A549 (cell line): ENCODE measurements around the gene CEMP1. TPM values are rescaled to one million over a fixed set of nuclear protein-coding genes. Genes with fewer than 3 reads are reported as not detected.

Source experiments
- ATAC-seq, 2 experiments: fragments of 200-7000 bp in 1 of 2; fragments of >200 bp in 1 of 2; cut with Nextera tagmentation in 1 of 2; cut with Tn5 transposase in 1 of 2; 3 replicates each; pipeline versions ENCODE4 v1.8.0 to v1.9.1; 2018 to 2020; ENCODE audit warnings: mild to moderate bottlenecking in 1 of 2, moderate library complexity in 1 of 2
- CTCF ChIA-PET: fragments of 300-600 bp; sonication (Branson Sonifier 250); formaldehyde crosslinking; extraction: SDS; loops from one replicate; lab custom pipeline; 2021; ENCODE audit warnings: antibody characterized with exemption, inconsistent platforms; lab: Yijun Ruan, JAX
- POLR2A ChIA-PET: fragments of 350-600 bp; formaldehyde crosslinking; extraction: SDS; loops from one replicate; lab custom pipeline; 2021; ENCODE audit warnings: antibody characterized with exemption, inconsistent platforms; lab: Yijun Ruan, JAX
- DNase-seq, 2 experiments: peaks; one replicate each; pipeline versions ENCODE4 v3.0.0 to v3.0.0-alpha.2; 2011 to 2016; ENCODE audit warnings: low read depth in 1 of 2, low spot score in 1 of 2
- FAIRE-seq: peaks from 2 replicates; lab custom pipeline; 2011; peaks lifted over from hg19 to GRCh38; lab: Jason Lieb, UNC
- H3K27ac ChIP-seq, 2 experiments: fragments of >200 bp; sonication (Bioruptor Twin); formaldehyde crosslinking; 3 replicates each; pipeline ENCODE4 v1.5.1; 2016 to 2017
- H3K4me1 ChIP-seq: fragments of >200 bp; sonication (Bioruptor Twin); formaldehyde crosslinking; 3 replicates; pipeline ENCODE4 v1.6.1; 2016
- H3K4me2 ChIP-seq: fragments of >200 bp; sonication (Bioruptor Twin); formaldehyde crosslinking; 3 replicates; pipeline ENCODE4 v1.6.1; 2016
- H3K4me3 ChIP-seq: fragments of >200 bp; sonication (Bioruptor Twin); formaldehyde crosslinking; 3 replicates; pipeline ENCODE4 v1.5.1; 2016
- H3K9me3 ChIP-seq: fragments of >200 bp; sonication (Bioruptor Twin); formaldehyde crosslinking; 3 replicates; pipeline ENCODE4 v1.6.1; 2016
- ESRRA ChIP-seq: fragments of 150-350 bp; IDR thresholded peaks from 2 replicates; pipeline ENCODE4 v1.6.1; 2014; ENCODE audit warnings: mild to moderate bottlenecking, low read length, borderline replicate concordance
- HDAC2 ChIP-seq: fragments of 200-600 bp; sonication (generic); IDR thresholded peaks from 2 replicates; pipeline ENCODE4 v1.6.1; 2016
- HEYL ChIP-seq: fragments of 250-450 bp; sonication (Bioruptor Pico); IDR thresholded peaks from 2 replicates; pipeline ENCODE4 v1.8.0; 2021; ENCODE audit warnings: mild to moderate bottlenecking, moderate library complexity
- MAFK ChIP-seq: fragments of 450-650 bp; IDR thresholded peaks from 2 replicates; pipeline ENCODE4 v1.6.1; 2014; ENCODE audit not compliant: partially characterized antibody
- PHF8 ChIP-seq: fragments of 200-600 bp; sonication (generic); IDR thresholded peaks from 2 replicates; pipeline ENCODE4 v1.6.1; 2016; ENCODE audit warnings: low read depth, mild to moderate bottlenecking, antibody characterized with exemption, moderate library complexity, borderline replicate concordance
- POLR2AphosphoS2 ChIP-seq: conservative IDR thresholded peaks from 2 replicates; pipeline ENCODE4 v1.6.1; 2012; ENCODE audit warnings: low read length, improper control_type of control experiment, inconsistent platforms
- RNF2 ChIP-seq: fragments of 200-600 bp; sonication (generic); IDR thresholded peaks from 2 replicates; pipeline ENCODE4 v1.6.1; 2016; ENCODE audit warnings: low read depth, mild to moderate bottlenecking, antibody characterized with exemption, moderate library complexity, borderline replicate concordance
- SMC3 ChIP-seq: fragments of >200 bp; sonication (Bioruptor Twin); formaldehyde crosslinking; IDR thresholded peaks from 3 replicates; pipeline ENCODE4 v1.6.1; 2018; ENCODE audit warnings: inconsistent platforms
- ZNF302 ChIP-seq: fragments of 250-450 bp; sonication (Bioruptor Pico); IDR thresholded peaks from 2 replicates; pipeline ENCODE4 v1.9.0; 2021; ENCODE audit warnings: inconsistent platforms, mild to moderate bottlenecking, moderate library complexity
- whole genome bisulfite sequencing: methylation state at CpG from one replicate; pipeline ENCODE4 v1.1.6; 2017; ENCODE audit errors: missing lambda C conversion rate; 5-methylcytosine and 5-hydroxymethylcytosine counted together
- polyA plus RNA-seq, 4 experiments: library from polyadenylated mRNA; depleted of rRNA in 3 of 4; stranded (reverse); fragments of >200 nt; fragmentation: RNase III in 1 of 4; extraction: RNeasy Plus Mini Kit Qiagen cat#74134 plus additional on column Dnase treatment in 1 of 4; gene quantifications; 2 replicates in 3 of 4; 3 replicates in 1 of 4; pipeline ENCODE4 v1.2.3, GENCODE V29; 2011 to 2017
- TF ChIP-seq, protein P1 (sequence below): IDR thresholded peaks from 2 replicates; pipeline ENCODE4 v1.6.1; 2012
- TF ChIP-seq, protein P2 (sequence below): IDR thresholded peaks from 2 replicates; pipeline ENCODE4 v1.6.1; 2012
- TF ChIP-seq, protein P3 (sequence below): fragments of 250-450 bp; sonication (Bioruptor Pico); IDR thresholded peaks from 2 replicates; pipeline ENCODE4 v1.5.0; 2020; ENCODE audit warnings: low read depth, mild to moderate bottlenecking, moderate library complexity
- TF ChIP-seq, protein P4 (sequence below): fragments of 450-650 bp; IDR thresholded peaks from 2 replicates; pipeline ENCODE4 v1.6.1; 2014; ENCODE audit warnings: antibody characterized with exemption
- TF ChIP-seq, protein P5 (sequence below): fragments of >200 bp; sonication (Bioruptor Twin); formaldehyde crosslinking; IDR thresholded peaks from 3 replicates; pipeline ENCODE4 v1.5.1; 2016

Gene CEMP1
- polyA plus RNA-seq, 2 of the 4 experiments (the other 2 are of a cell fraction): not detected

DNA sequence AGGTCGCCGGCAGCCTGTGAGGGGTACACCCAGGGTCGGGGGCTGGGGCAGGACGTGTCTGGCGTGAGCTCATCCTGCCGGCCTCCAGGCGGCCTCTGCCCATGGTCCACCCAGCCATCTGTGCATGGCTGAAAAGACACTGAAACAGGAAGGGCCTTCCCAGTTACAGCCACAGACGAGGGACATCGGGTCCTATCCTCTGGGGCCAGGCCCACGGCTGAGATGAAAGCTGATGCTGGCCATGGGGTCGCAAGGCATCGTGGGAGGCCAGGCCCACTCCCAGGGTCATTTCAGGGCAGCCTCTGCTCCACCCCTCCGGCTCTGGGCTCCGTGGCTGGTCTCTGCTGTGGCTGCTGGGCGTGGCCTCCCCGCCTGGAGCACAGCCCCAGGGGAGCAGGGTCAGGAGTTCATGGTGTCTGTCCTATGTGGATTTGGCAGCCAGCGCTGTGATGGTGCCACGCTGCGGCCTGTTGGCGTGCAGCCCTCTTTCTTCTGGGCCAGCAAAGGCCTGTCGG lies 34.0 kb downstream of the CEMP1 start:
- peak overlapping the region; percentile 35; the same call in 2 of the 3 replicates for H3K4me2 ChIP-seq
- DNase-seq: no peak
- H3K27ac ChIP-seq: peak overlapping the region in 1 of 2 experiments; percentile 55; a peak in 2 of 6 replicates
- FAIRE-seq: no peak
- POLR2A ChIA-PET: no interaction called here
- H3K9me3 ChIP-seq: no peaks in the 10 kb centered on the region
- no peak overlapping the region for H3K4me3 ChIP-seq
- 56% methylated on average over 16 of the region's 21 CpGs for WGBS
- peaks cover 17% of the 10 kb centered on the region for H3K4me1 ChIP-seq
- no peak for ATAC-seq
- TF ChIP-seq ZNF302 (CRISPR knock-in tag): no peak
- TF ChIP-seq ESRRA: no peak
- no peak for TF ChIP-seq MAFK
- TF ChIP-seq HEYL (CRISPR knock-in tag): no peak
- no peak for TF ChIP-seq PHF8
- TF ChIP-seq RNF2: no peak
- no peak for TF ChIP-seq HDAC2
- TF ChIP-seq, protein P1, sequence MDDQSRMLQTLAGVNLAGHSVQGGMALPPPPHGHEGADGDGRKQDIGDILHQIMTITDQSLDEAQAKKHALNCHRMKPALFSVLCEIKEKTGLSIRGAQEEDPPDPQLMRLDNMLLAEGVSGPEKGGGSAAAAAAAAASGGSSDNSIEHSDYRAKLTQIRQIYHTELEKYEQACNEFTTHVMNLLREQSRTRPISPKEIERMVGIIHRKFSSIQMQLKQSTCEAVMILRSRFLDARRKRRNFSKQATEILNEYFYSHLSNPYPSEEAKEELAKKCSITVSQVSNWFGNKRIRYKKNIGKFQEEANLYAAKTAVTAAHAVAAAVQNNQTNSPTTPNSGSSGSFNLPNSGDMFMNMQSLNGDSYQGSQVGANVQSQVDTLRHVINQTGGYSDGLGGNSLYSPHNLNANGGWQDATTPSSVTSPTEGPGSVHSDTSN: no peak
- TF ChIP-seq, protein P2, sequence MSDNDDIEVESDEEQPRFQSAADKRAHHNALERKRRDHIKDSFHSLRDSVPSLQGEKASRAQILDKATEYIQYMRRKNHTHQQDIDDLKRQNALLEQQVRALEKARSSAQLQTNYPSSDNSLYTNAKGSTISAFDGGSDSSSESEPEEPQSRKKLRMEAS: no peak
- TF ChIP-seq POLR2AphosphoS2: no peak
- CTCF ChIA-PET: interaction anchor here (1.0 to 6.4 kb wide), 3 partner anchors 10 to 67 kb away, joined by 4 to 98 read pairs (median 4); no protein-coding TSS in a partner anchor

DNA sequence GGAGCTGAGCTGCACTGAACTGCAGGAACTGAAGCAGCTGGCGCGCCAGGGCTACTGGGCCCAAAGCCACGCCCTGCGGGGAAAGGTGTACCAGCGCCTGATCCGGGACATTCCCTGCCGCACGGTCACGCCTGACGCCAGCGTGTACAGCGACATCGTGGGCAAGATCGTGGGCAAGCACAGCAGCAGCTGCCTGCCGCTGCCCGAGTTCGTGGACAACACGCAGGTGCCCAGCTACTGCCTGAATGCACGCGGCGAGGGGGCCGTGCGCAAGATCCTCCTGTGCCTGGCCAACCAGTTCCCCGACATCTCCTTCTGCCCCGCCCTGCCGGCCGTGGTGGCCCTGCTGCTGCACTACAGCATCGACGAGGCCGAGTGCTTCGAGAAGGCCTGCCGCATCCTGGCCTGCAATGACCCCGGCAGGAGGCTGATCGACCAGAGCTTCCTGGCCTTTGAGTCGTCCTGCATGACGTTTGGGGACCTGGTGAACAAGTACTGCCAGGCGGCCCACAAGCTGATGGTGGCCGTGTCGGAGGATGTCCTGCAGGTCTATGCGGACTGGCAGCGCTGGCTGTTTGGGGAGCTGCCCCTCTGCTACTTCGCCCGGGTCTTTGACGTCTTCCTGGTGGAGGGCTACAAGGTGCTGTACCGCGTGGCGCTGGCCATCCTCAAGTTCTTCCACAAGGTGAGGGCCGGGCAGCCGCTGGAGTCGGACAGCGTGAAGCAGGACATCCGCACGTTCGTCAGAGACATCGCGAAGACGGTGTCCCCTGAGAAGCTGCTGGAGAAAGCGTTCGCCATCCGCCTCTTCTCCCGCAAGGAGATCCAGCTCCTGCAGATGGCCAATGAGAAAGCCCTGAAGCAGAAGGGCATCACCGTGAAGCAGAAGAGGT lies 34.7 kb downstream of the CEMP1 start:
- 94% methylated on average over 34 of the region's 62 CpGs for whole genome bisulfite sequencing
- FAIRE-seq: no peak

More for the DNA sequence above, 34.7 kb downstream of the CEMP1 start:
- TF ChIP-seq, protein P3, sequence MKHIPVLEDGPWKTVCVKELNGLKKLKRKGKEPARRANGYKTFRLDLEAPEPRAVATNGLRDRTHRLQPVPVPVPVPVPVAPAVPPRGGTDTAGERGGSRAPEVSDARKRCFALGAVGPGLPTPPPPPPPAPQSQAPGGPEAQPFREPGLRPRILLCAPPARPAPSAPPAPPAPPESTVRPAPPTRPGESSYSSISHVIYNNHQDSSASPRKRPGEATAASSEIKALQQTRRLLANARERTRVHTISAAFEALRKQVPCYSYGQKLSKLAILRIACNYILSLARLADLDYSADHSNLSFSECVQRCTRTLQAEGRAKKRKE (CRISPR knock-in tag): no peak
- TF ChIP-seq, protein P4, sequence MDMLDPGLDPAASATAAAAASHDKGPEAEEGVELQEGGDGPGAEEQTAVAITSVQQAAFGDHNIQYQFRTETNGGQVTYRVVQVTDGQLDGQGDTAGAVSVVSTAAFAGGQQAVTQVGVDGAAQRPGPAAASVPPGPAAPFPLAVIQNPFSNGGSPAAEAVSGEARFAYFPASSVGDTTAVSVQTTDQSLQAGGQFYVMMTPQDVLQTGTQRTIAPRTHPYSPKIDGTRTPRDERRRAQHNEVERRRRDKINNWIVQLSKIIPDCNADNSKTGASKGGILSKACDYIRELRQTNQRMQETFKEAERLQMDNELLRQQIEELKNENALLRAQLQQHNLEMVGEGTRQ: no peak
- TF ChIP-seq SMC3: no peak
- TF ChIP-seq, protein P5, sequence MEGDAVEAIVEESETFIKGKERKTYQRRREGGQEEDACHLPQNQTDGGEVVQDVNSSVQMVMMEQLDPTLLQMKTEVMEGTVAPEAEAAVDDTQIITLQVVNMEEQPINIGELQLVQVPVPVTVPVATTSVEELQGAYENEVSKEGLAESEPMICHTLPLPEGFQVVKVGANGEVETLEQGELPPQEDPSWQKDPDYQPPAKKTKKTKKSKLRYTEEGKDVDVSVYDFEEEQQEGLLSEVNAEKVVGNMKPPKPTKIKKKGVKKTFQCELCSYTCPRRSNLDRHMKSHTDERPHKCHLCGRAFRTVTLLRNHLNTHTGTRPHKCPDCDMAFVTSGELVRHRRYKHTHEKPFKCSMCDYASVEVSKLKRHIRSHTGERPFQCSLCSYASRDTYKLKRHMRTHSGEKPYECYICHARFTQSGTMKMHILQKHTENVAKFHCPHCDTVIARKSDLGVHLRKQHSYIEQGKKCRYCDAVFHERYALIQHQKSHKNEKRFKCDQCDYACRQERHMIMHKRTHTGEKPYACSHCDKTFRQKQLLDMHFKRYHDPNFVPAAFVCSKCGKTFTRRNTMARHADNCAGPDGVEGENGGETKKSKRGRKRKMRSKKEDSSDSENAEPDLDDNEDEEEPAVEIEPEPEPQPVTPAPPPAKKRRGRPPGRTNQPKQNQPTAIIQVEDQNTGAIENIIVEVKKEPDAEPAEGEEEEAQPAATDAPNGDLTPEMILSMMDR: no peak
- DNase-seq (no peak), ATAC-seq (no peak)
- POLR2A ChIA-PET: no interaction called here
- no peak overlapping the region; a peak in 1 of 6 replicates for H3K27ac ChIP-seq
- peaks cover 13% of the 10 kb centered on the region for H3K4me1 ChIP-seq
- H3K4me2 ChIP-seq: no peak overlapping the region
- no peaks in the 10 kb centered on the region for H3K9me3 ChIP-seq
- H3K4me3 ChIP-seq: no peak overlapping the region
- CTCF ChIA-PET: interaction anchor here (0.8 to 1.8 kb wide), 4 partner anchors 10 to 245 kb away, joined by 3 to 4 read pairs (median 4); partner anchors contain the start of gene ECI1
